Stimulated activated CD4-positive, alpha-beta T cell treated with anti-CD3 and anti-CD28 coated beads, TNF-alpha, amount 100 ng/mL, for 4 hours (primary cell): ENCODE data around the gene RASGRP3.

ENCODE experiments used
- DNase-seq, 3 experiments: peaks; one replicate each; pipeline ENCODE4 v3.0.0-alpha.2; 2020; ENCODE audit warnings: low read depth in 3 of 3

RASGRP3 gene

GRCh38 chr2:33522576-33522975, 46.1 kb downstream of the RASGRP3 start:
- no peak for DNase-seq

GRCh38 chr2:33525666-33526065, 49.2 kb downstream of the RASGRP3 start:
- DNase-seq = no peak

GRCh38 chr2:33526132-33526531, 49.7 kb downstream of the RASGRP3 start:
- DNase-seq = no peak

GRCh38 chr2:33526921-33527320, 50.5 kb downstream of the RASGRP3 start:
- no peak for DNase-seq

GRCh38 chr2:33528441-33528950, 52.0 kb downstream of the RASGRP3 start:
- DNase-seq = no peak

- DNase-seq = no peak
Observed at GRCh38 chr2:33529771-33530481, 53.5 kb downstream of the RASGRP3 start.

GRCh38 chr2:33530690-33531548, 54.5 kb downstream of the RASGRP3 start:
- no peak for DNase-seq

- no peak for DNase-seq
Observed at GRCh38 chr2:33531549-33532059, 55.2 kb downstream of the RASGRP3 start.

- no peak for DNase-seq
Observed at GRCh38 chr2:33532146-33532545, 55.7 kb downstream of the RASGRP3 start.

- no peak for DNase-seq
Observed at GRCh38 chr2:33532966-33533365, 56.5 kb downstream of the RASGRP3 start.

GRCh38 chr2:33535421-33535820, 59.0 kb downstream of the RASGRP3 start:
- DNase-seq = no peak

- no peak for DNase-seq
Observed at GRCh38 chr2:33541243-33541642, 64.8 kb downstream of the RASGRP3 start.

- DNase-seq = no peak
Observed at GRCh38 chr2:33550206-33550605, 73.8 kb downstream of the RASGRP3 start.

- DNase-seq = no peak
Observed at GRCh38 chr2:33552758-33553461, 76.5 kb downstream of the RASGRP3 start.

GRCh38 chr2:33555681-33556080, 79.2 kb downstream of the RASGRP3 start:
- no peak for DNase-seq

GRCh38 chr2:33559328-33559727, 82.9 kb downstream of the RASGRP3 start:
- no peak for DNase-seq

- no peak for DNase-seq
Observed at GRCh38 chr2:33560017-33560416, 83.6 kb downstream of the RASGRP3 start.

GRCh38 chr2:33561872-33562271, 85.4 kb downstream of the RASGRP3 start:
- DNase-seq = no peak

GRCh38 chr2:33570681-33571080, 94.2 kb downstream of the RASGRP3 start:
- no peak for DNase-seq

GRCh38 chr2:33573657-33574056, 97.2 kb downstream of the RASGRP3 start:
- no peak for DNase-seq

- DNase-seq = no peak
Observed at GRCh38 chr2:33577084-33577483, 100.6 kb downstream of the RASGRP3 start.

GRCh38 chr2:33577668-33578067, 101.2 kb downstream of the RASGRP3 start:
- no peak for DNase-seq
